CD4-positive, CD25-positive, alpha-beta regulatory T cell (primary cell): ENCODE results near the gene MCOLN2. TPM values are rescaled to one million over a fixed set of nuclear protein-coding genes. Genes with fewer than 3 reads are reported as not detected.
"Not testable (repeated sequence)": the region's sequence is repeated elsewhere in the genome, so short reads cannot be mapped to it uniquely, and the experiment has no call there.

Source experiments
- ATAC-seq, 2 donors: fragments of 150-1000 bp; cut with Tn5 transposase; one replicate each; pipeline ENCODE4 v1.10.0; 2021; ENCODE audit warnings: low read depth in 2 of 2, moderate number of reproducible peaks in 2 of 2, moderate library complexity in 1 of 2
- DNase-seq, 3 donors: peaks; one replicate each; pipeline versions ENCODE4 v3.0.0 to v3.0.0-alpha.2; 2012 to 2022; ENCODE audit warnings: mixed read lengths in 1 of 3
- H3K27ac ChIP-seq: one replicate; pipeline ENCODE4 v1.7.0; 2013; ENCODE audit warnings: mild to moderate bottlenecking, low read length; ENCODE audit not compliant: insufficient read depth, poor library complexity, severe bottlenecking
- H3K27me3 ChIP-seq: one replicate; pipeline ENCODE4 v1.7.0; 2013; ENCODE audit warnings: low read length; ENCODE audit not compliant: control insufficient read depth, insufficient read depth
- H3K36me3 ChIP-seq: one replicate; pipeline ENCODE4 v1.7.0; 2013; ENCODE audit warnings: mild to moderate bottlenecking, low read length, moderate library complexity; ENCODE audit not compliant: control insufficient read depth, insufficient read depth
- H3K4me1 ChIP-seq: 2 replicates; pipeline ENCODE4 v1.7.0; 2013; ENCODE audit warnings: mild to moderate bottlenecking, low read length; ENCODE audit not compliant: insufficient read depth, control insufficient read depth, poor library complexity, severe bottlenecking
- H3K4me3 ChIP-seq: one replicate; pipeline ENCODE4 v1.7.0; 2013; ENCODE audit warnings: low read depth, mild to moderate bottlenecking, low read length, moderate library complexity
- H3K9me3 ChIP-seq, 2 experiments: 1 replicate in 1 of 2; 2 replicates in 1 of 2; pipeline ENCODE4 v1.7.0; 2013; ENCODE audit warnings: low read length in 2 of 2, mild to moderate bottlenecking in 1 of 2, moderate library complexity in 1 of 2; ENCODE audit not compliant: control insufficient read depth in 2 of 2
- H3K27ac Mint-ChIP-seq, 3 donors: one replicate each; pipeline ENCODE4 v1.8.0; 2020 to 2022; ENCODE audit warnings: mild to moderate bottlenecking in 3 of 3, mixed read lengths in 3 of 3, moderate library complexity in 2 of 3
- H3K27me3 Mint-ChIP-seq: one replicate; pipeline ENCODE4 v1.8.0; 2022; ENCODE audit warnings: mild to moderate bottlenecking, mixed read lengths
- H3K36me3 Mint-ChIP-seq: one replicate; pipeline ENCODE4 v1.8.0; 2020; ENCODE audit warnings: mixed read lengths
- H3K4me1 Mint-ChIP-seq, 4 donors: one replicate each; pipeline ENCODE4 v1.8.0; 2020 to 2022; ENCODE audit warnings: mixed read lengths in 4 of 4, mild to moderate bottlenecking in 1 of 4
- H3K4me3 Mint-ChIP-seq, 4 donors: one replicate each; pipeline ENCODE4 v1.8.0; 2020 to 2022; ENCODE audit warnings: mild to moderate bottlenecking in 4 of 4, mixed read lengths in 4 of 4, moderate library complexity in 3 of 4
- H3K9me3 Mint-ChIP-seq, 7 donors: one replicate each; pipeline ENCODE4 v1.8.0; 2020 to 2022; ENCODE audit warnings: mixed read lengths in 7 of 7, mild to moderate bottlenecking in 3 of 7, moderate library complexity in 2 of 7
- polyA plus RNA-seq, 4 donors: library from polyadenylated mRNA; unstranded; fragments of 300-500 nt; fragmentation: Illumina TruSeq; gene quantifications; one replicate each; pipeline ENCODE4 v1.2.3, GENCODE V29; 2021
- total RNA-seq: library from RNA; stranded (reverse); gene quantifications from one replicate; pipeline ENCODE4 v1.2.3, GENCODE V29; 2022

The MCOLN2 gene
- total and polyA plus RNA-seq, 5 donors from 2014 or later, result 0.47 to 6.4 (median 0.65) TPM; not detected in 1

GRCh38 chr1:84997667-84998600, 1.0 kb upstream of the MCOLN2 start:
- Histone ChIP-seq H3K4me3 (peak overlapping the region; percentile 21), H3K36me3 (no peaks in the 10 kb centered on the region), H3K9me3 (no peaks in the 10 kb centered on the region), H3K4me1 (peaks cover 18% of the 10 kb centered on the region), H3K27me3 (peaks cover 34% of the 10 kb centered on the region), H3K27ac (no peak overlapping the region)
- H3K36me3 Mint-ChIP-seq, result no peaks in the 10 kb centered on the region
- H3K9me3 Mint-ChIP-seq, result peaks cover 0 to 6% (median 0%) of the 10 kb centered on the region in 7 donors
- H3K27ac Mint-ChIP-seq, result peak overlapping the region in 1 of 3 donors; percentile 6
- H3K27me3 Mint-ChIP-seq, result peaks cover 72% of the 10 kb centered on the region
- peaks cover 0 to 18% (median 13%) of the 10 kb centered on the region in 4 donors for H3K4me1 Mint-ChIP-seq
- H3K4me3 Mint-ChIP-seq, result peak overlapping the region; percentile 4 to 89 (median 78)
- no peak for DNase-seq
- ATAC-seq, result no peak

- no peaks in the 10 kb centered on the region for H3K36me3 Mint-ChIP-seq
- ATAC-seq, result no peak
- H3K4me1 Mint-ChIP-seq, result peaks cover 0 to 18% (median 13%) of the 10 kb centered on the region in 4 donors
- H3K27me3 Mint-ChIP-seq, result peaks cover 64% of the 10 kb centered on the region
- peaks cover 0 to 2% (median 0%) of the 10 kb centered on the region in 7 donors for H3K9me3 Mint-ChIP-seq
- peaks cover 18% of the 10 kb centered on the region for H3K4me1 ChIP-seq
- no peak for DNase-seq
- no peaks in the 10 kb centered on the region for H3K9me3 ChIP-seq
- no peaks in the 10 kb centered on the region for H3K36me3 ChIP-seq
- H3K27me3 ChIP-seq, result peaks cover 22% of the 10 kb centered on the region
- H3K4me3 Mint-ChIP-seq, result peak overlapping the region; percentile 48 to 84 (median 59)
- no peak overlapping the region for H3K27ac Mint-ChIP-seq
- peak overlapping the region; percentile 7 for H3K4me3 ChIP-seq
- no peak overlapping the region for H3K27ac ChIP-seq
These were observed 1.2 kb downstream of the MCOLN2 start for GRCh38 chr1:84995484-84996334.

GRCh38 chr1:84991097-84991920, 5.6 kb downstream of the MCOLN2 start:
- no peak overlapping the region for H3K27ac Mint-ChIP-seq
- H3K27ac ChIP-seq, result no peak overlapping the region
- H3K4me1 Mint-ChIP-seq, result peaks cover 0 to 8% (median 5%) of the 10 kb centered on the region in 4 donors
- H3K9me3 Mint-ChIP-seq, result peaks cover 0 to 1% (median 0%) of the 10 kb centered on the region in 7 donors
- peaks cover 32% of the 10 kb centered on the region for H3K27me3 Mint-ChIP-seq
- H3K36me3 ChIP-seq, result no peaks in the 10 kb centered on the region
- peaks cover 3% of the 10 kb centered on the region for H3K27me3 ChIP-seq
- no peak overlapping the region for H3K4me3 Mint-ChIP-seq
- peak in 1 of 2 donors; percentile 28 for ATAC-seq
- no peaks in the 10 kb centered on the region for H3K36me3 Mint-ChIP-seq
- H3K4me1 ChIP-seq, result peaks cover 2% of the 10 kb centered on the region
- no peaks in the 10 kb centered on the region for H3K9me3 ChIP-seq
- DNase-seq, result no peak
- no peak overlapping the region for H3K4me3 ChIP-seq

- Histone ChIP-seq H3K9me3 (no peaks in the 10 kb centered on the region), H3K36me3 (no peaks in the 10 kb centered on the region), H3K4me1 (peaks cover 2% of the 10 kb centered on the region), H3K27ac (no peak overlapping the region), H3K27me3 (peaks cover 3% of the 10 kb centered on the region), H3K4me3 (no peak overlapping the region)
- H3K27me3 Mint-ChIP-seq, result peaks cover 14% of the 10 kb centered on the region
- DNase-seq, result peak in 1 of 3 donors; percentile 38
- H3K36me3 Mint-ChIP-seq, result no peaks in the 10 kb centered on the region
- peak in 1 of 2 donors; percentile 31 for ATAC-seq
- H3K4me1 Mint-ChIP-seq, result peaks cover 0 to 7% (median 3%) of the 10 kb centered on the region in 4 donors
- H3K27ac Mint-ChIP-seq, result no peak overlapping the region
- peaks cover 0 to 1% (median 0%) of the 10 kb centered on the region in 7 donors for H3K9me3 Mint-ChIP-seq
- no peak overlapping the region for H3K4me3 Mint-ChIP-seq
These were observed 8.3 kb downstream of the MCOLN2 start for GRCh38 chr1:84988588-84988987.

GRCh38 chr1:84986561-84986960, 10.4 kb downstream of the MCOLN2 start:
- H3K9me3 ChIP-seq, H3K4me1 ChIP-seq, ATAC-seq, H3K27me3 ChIP-seq, H3K36me3 Mint-ChIP-seq, DNase-seq, H3K36me3 ChIP-seq, H3K4me1 Mint-ChIP-seq, H3K27ac ChIP-seq, H3K4me3 ChIP-seq, H3K27ac Mint-ChIP-seq, H3K4me3 Mint-ChIP-seq, H3K27me3 Mint-ChIP-seq, H3K9me3 Mint-ChIP-seq: not testable (repeated sequence)

GRCh38 chr1:84985365-84985764, 11.5 kb downstream of the MCOLN2 start:
- no peak for ATAC-seq
- DNase-seq, result no peak
- Mint-ChIP-seq H3K27me3 (peaks cover 14% of the 10 kb centered on the region), H3K36me3 (no peaks in the 10 kb centered on the region), H3K4me1 (peaks cover 0 to 7% (median 3%) of the 10 kb centered on the region in 4 donors), H3K9me3 (peaks cover 0 to 5% (median 1%) of the 10 kb centered on the region in 7 donors), H3K4me3 (no peak overlapping the region), H3K27ac (no peak overlapping the region)
- Histone ChIP-seq H3K36me3 (no peaks in the 10 kb centered on the region), H3K27ac (no peak overlapping the region), H3K4me1 (peaks cover 2% of the 10 kb centered on the region), H3K4me3 (no peak overlapping the region), H3K27me3 (peaks cover 3% of the 10 kb centered on the region), H3K9me3 (no peaks in the 10 kb centered on the region)

- DNase-seq, result no peak
- H3K4me3 ChIP-seq, result no peak overlapping the region
- H3K4me3 Mint-ChIP-seq, result no peak overlapping the region
- H3K9me3 Mint-ChIP-seq, result peaks cover 0 to 5% (median 0%) of the 10 kb centered on the region in 7 donors
- H3K27ac Mint-ChIP-seq, result no peak overlapping the region
- H3K27me3 ChIP-seq, result peaks cover 4% of the 10 kb centered on the region
- H3K36me3 ChIP-seq, result no peaks in the 10 kb centered on the region
- H3K36me3 Mint-ChIP-seq, result no peaks in the 10 kb centered on the region
- no peak for ATAC-seq
- H3K4me1 Mint-ChIP-seq, result no peaks in the 10 kb centered on the region
- no peaks in the 10 kb centered on the region for H3K9me3 ChIP-seq
- no peak overlapping the region for H3K27ac ChIP-seq
- peaks cover 24% of the 10 kb centered on the region for H3K27me3 Mint-ChIP-seq
- no peaks in the 10 kb centered on the region for H3K4me1 ChIP-seq
These were observed 14.5 kb downstream of the MCOLN2 start for GRCh38 chr1:84982395-84982794.
